ENCODE results near the gene PYDC1. TPM values are rescaled to one million over a fixed set of nuclear protein-coding genes. Genes with fewer than 3 reads are reported as not detected.

Gene PYDC1
- total RNA-seq, 1 experiment from 2014 or later = 1.9 TPM

- no peak for TF ChIP-seq ELF4 (CRISPR knock-in tag; IDR thresholded peaks at IDR 0.05; ENCODE audit: low read depth)
- no peak for TF ChIP-seq ZNF317 (CRISPR knock-in tag; IDR thresholded peaks at IDR 0.05; ENCODE audit: borderline replicate concordance, low read depth)
- peak; percentile 72; the same call in 1 of the 2 replicates for TF ChIP-seq E2F5 (CRISPR knock-in tag; IDR thresholded peaks at IDR 0.05)
- TF ChIP-seq USF2 (CRISPR knock-in tag; IDR thresholded peaks at IDR 0.05) = no peak
- TF ChIP-seq ATF3 (CRISPR knock-in tag; conservative IDR thresholded peaks at IDR 0.05) = no peak
- TF ChIP-seq SP1 (CRISPR knock-in tag; conservative IDR thresholded peaks at IDR 0.05) = 0 out of 2 replicates have a peak, but pooled peaks have one; percentile 44
- TF ChIP-seq GABPB1 (CRISPR knock-in tag; IDR thresholded peaks at IDR 0.05) = no peak
- TF ChIP-seq FOXP1 (CRISPR knock-in tag; IDR thresholded peaks at IDR 0.05; ENCODE audit: borderline replicate concordance) = peak; percentile 91
- no peak for TF ChIP-seq SOX15 (CRISPR knock-in tag; IDR thresholded peaks at IDR 0.05)
- TF ChIP-seq OVOL2 (CRISPR knock-in tag; IDR thresholded peaks at IDR 0.05; ENCODE audit: borderline replicate concordance) = no peak
- no peak for TF ChIP-seq GTF2I (CRISPR knock-in tag; conservative IDR thresholded peaks at IDR 0.05)
- no peak for TF ChIP-seq EMX1 (CRISPR knock-in tag; IDR thresholded peaks at IDR 0.05)
Measured at GRCh38 chr16:31216422-31217135, at the start of gene PYDC1 (continued).

- H3K27me3 Mint-ChIP-seq (ENCODE audit: low read depth) = peaks cover 3% of the 10 kb centered on the region; the same call in 1 of the 2 replicates
- no peak overlapping the region for H3K4me3 Mint-ChIP-seq
- H3K27ac Mint-ChIP-seq = 0 out of 2 replicates have a peak overlapping the region, but pooled peaks have one; percentile 36
- TF ChIP-seq ZSCAN18 (CRISPR knock-in tag; IDR thresholded peaks at IDR 0.05) (no peak), SOX15 (CRISPR knock-in tag; IDR thresholded peaks at IDR 0.05) (no peak), ERG (CRISPR knock-in tag; IDR thresholded peaks at IDR 0.05) (no peak), ZMAT4 (CRISPR knock-in tag; IDR thresholded peaks at IDR 0.05) (no peak), IRF2 (CRISPR knock-in tag; IDR thresholded peaks at IDR 0.05; ENCODE audit: borderline replicate concordance, low read depth) (no peak), TP53 (CRISPR knock-in tag; IDR thresholded peaks at IDR 0.05) (no peak), ZNF263 (CRISPR knock-in tag; IDR thresholded peaks at IDR 0.05; ENCODE audit: low read depth) (no peak), SMAD3 (CRISPR knock-in tag; IDR thresholded peaks at IDR 0.05; ENCODE audit: borderline replicate concordance) (no peak), FOXJ3 (CRISPR knock-in tag; IDR thresholded peaks at IDR 0.05; ENCODE audit: borderline replicate concordance) (no peak), HMGXB4 (CRISPR knock-in tag; IDR thresholded peaks at IDR 0.05) (no peak), ETV6 (CRISPR knock-in tag; IDR thresholded peaks at IDR 0.05) (no peak), SP1 (CRISPR knock-in tag; conservative IDR thresholded peaks at IDR 0.05) (no peak)
- no peaks in the 10 kb centered on the region for H3K9me3 Mint-ChIP-seq
- CTCF ChIA-PET = interaction anchor here (0.9 kb wide), 1 partner anchor 64 kb away, joined by 3 read pairs; no protein-coding TSS in a partner anchor
- peaks cover 18% of the 10 kb centered on the region for H3K4me1 Mint-ChIP-seq
- peak; percentile 74 for ATAC-seq
- peak; percentile 23 for DNase-seq (ENCODE audit: low spot score)
- POLR2A ChIA-PET = no interaction called here
- no peaks in the 10 kb centered on the region for H3K36me3 Mint-ChIP-seq
Measured at GRCh38 chr16:31265329-31266245, 48.7 kb upstream of the PYDC1 start.

All from WTC11 (cell line).